Measurements from ENCODE around the gene PAFAH1B1. TPM values are rescaled to one million over a fixed set of nuclear protein-coding genes. Genes with fewer than 3 reads are reported as not detected.

PAFAH1B1 gene
- total RNA-seq, 4 donors from 2014 or later = 86.5 to 119 (median 102) TPM

- H3K27ac ChIP-seq (replicated peaks in 1 of 4) = no peak overlapping the region
- intact Hi-C loops (cut with DNase I) = no loop called here
- no peaks in the 10 kb centered on the region for H3K27me3 ChIP-seq
- H3K9me3 ChIP-seq = no peaks in the 10 kb centered on the region
- no peak overlapping the region for H3K4me3 ChIP-seq
- 40% methylated on average over 3 of the region's 3 CpGs for WGBS
- DNase-seq (ENCODE audit: extremely low spot score) = no peak
- H3K36me3 ChIP-seq = no peaks in the 10 kb centered on the region
- TF ChIP-seq POLR2A (IDR thresholded peaks at IDR 0.05; ENCODE audit: low read depth) (no peak), EP300 (IDR thresholded peaks at IDR 0.05) (no peak), POLR2AphosphoS5 (IDR thresholded peaks at IDR 0.05) (no peak), CTCF (IDR thresholded peaks at IDR 0.05) (no peak)
- peaks cover 42 to 90% (median 82%) of the 10 kb centered on the region in 4 donors for H3K4me1 ChIP-seq
Measured at GRCh38 chr17:2610195-2611175, 17.0 kb downstream of the PAFAH1B1 start.

- no peaks in the 10 kb centered on the region for H3K36me3 ChIP-seq
- no peak for DNase-seq (ENCODE audit: extremely low spot score)
- H3K4me3 ChIP-seq = no peak overlapping the region
- intact Hi-C loops (cut with DNase I) = no loop called here
- 83% methylated on average over 7 of the region's 7 CpGs for WGBS
- peaks cover 40 to 90% (median 76%) of the 10 kb centered on the region in 4 donors for H3K4me1 ChIP-seq
- H3K27me3 ChIP-seq = no peaks in the 10 kb centered on the region
- TF ChIP-seq EP300 (IDR thresholded peaks at IDR 0.05) (no peak), CTCF (IDR thresholded peaks at IDR 0.05) (no peak), POLR2AphosphoS5 (IDR thresholded peaks at IDR 0.05) (no peak), POLR2A (IDR thresholded peaks at IDR 0.05; ENCODE audit: low read depth) (no peak)
- no peak overlapping the region for H3K27ac ChIP-seq (replicated peaks in 1 of 4)
- no peaks in the 10 kb centered on the region for H3K9me3 ChIP-seq
Measured at GRCh38 chr17:2611627-2612026, 18.2 kb downstream of the PAFAH1B1 start.

GRCh38 chr17:2612630-2613029 is 19.2 kb downstream of the PAFAH1B1 start:
- no peak overlapping the region for H3K4me3 ChIP-seq
- no peaks in the 10 kb centered on the region for H3K9me3 ChIP-seq
- peaks cover 40 to 90% (median 71%) of the 10 kb centered on the region in 4 donors for H3K4me1 ChIP-seq
- WGBS = 96% methylated on average over 7 of the region's 7 CpGs
- no peak for DNase-seq (ENCODE audit: extremely low spot score)
- no peaks in the 10 kb centered on the region for H3K36me3 ChIP-seq
- intact Hi-C loops (cut with DNase I) = no loop called here
- no peaks in the 10 kb centered on the region for H3K27me3 ChIP-seq
- H3K27ac ChIP-seq (replicated peaks in 1 of 4) = no peak overlapping the region
- no peak for TF ChIP-seq POLR2A (IDR thresholded peaks at IDR 0.05; ENCODE audit: low read depth)
- TF ChIP-seq CTCF (IDR thresholded peaks at IDR 0.05) = no peak
- no peak for TF ChIP-seq EP300 (IDR thresholded peaks at IDR 0.05)
- TF ChIP-seq POLR2AphosphoS5 (IDR thresholded peaks at IDR 0.05) = no peak

- intact Hi-C loops (cut with DNase I) = no loop called here
- no peak for TF ChIP-seq EP300 (IDR thresholded peaks at IDR 0.05)
- TF ChIP-seq POLR2A (IDR thresholded peaks at IDR 0.05; ENCODE audit: low read depth) = no peak
- TF ChIP-seq POLR2AphosphoS5 (IDR thresholded peaks at IDR 0.05) = no peak
- TF ChIP-seq CTCF (IDR thresholded peaks at IDR 0.05) = no peak
- Histone ChIP-seq H3K9me3 (no peaks in the 10 kb centered on the region), H3K36me3 (no peaks in the 10 kb centered on the region), H3K4me1 (peaks cover 37 to 88% (median 70%) of the 10 kb centered on the region in 4 donors), H3K27ac (replicated peaks in 1 of 4) (no peak overlapping the region), H3K4me3 (no peak overlapping the region), H3K27me3 (no peaks in the 10 kb centered on the region)
- DNase-seq (ENCODE audit: extremely low spot score) = no peak
- 85% methylated on average over 9 of the region's 17 CpGs for WGBS
Measured at GRCh38 chr17:2613089-2613808, 19.8 kb downstream of the PAFAH1B1 start.

Measured in esophagus muscularis mucosa (tissue), 4 donors.